Epithelial cell of proximal tubule (primary cell): Measurements from ENCODE around the gene NFIA. TPM values are rescaled to one million over a fixed set of nuclear protein-coding genes. Genes with fewer than 3 reads are reported as not detected.

Experiments
- DNase-seq: peaks from one replicate; pipeline ENCODE4 v3.0.0-alpha.2; 2011; ENCODE audit warnings: low read depth
- H3K4me3 ChIP-seq: 2 replicates; pipeline ENCODE4 v1.5.1; 2011; ENCODE audit warnings: low read depth, mild to moderate bottlenecking, low read length
- total RNA-seq: library from RNA; depleted of rRNA; stranded (reverse); fragments of >200 nt; gene quantifications from 2 replicates; pipeline ENCODE4 v1.2.3, GENCODE V29; 2015
- TF ChIP-seq, protein P1 (sequence below): conservative IDR thresholded peaks from 2 replicates; pipeline ENCODE4 v1.5.1; 2012; ENCODE audit warnings: low read depth, mild to moderate bottlenecking, low read length

NFIA gene
- total RNA-seq, 1 donor from 2014 or later = 1.6 TPM

DNA sequence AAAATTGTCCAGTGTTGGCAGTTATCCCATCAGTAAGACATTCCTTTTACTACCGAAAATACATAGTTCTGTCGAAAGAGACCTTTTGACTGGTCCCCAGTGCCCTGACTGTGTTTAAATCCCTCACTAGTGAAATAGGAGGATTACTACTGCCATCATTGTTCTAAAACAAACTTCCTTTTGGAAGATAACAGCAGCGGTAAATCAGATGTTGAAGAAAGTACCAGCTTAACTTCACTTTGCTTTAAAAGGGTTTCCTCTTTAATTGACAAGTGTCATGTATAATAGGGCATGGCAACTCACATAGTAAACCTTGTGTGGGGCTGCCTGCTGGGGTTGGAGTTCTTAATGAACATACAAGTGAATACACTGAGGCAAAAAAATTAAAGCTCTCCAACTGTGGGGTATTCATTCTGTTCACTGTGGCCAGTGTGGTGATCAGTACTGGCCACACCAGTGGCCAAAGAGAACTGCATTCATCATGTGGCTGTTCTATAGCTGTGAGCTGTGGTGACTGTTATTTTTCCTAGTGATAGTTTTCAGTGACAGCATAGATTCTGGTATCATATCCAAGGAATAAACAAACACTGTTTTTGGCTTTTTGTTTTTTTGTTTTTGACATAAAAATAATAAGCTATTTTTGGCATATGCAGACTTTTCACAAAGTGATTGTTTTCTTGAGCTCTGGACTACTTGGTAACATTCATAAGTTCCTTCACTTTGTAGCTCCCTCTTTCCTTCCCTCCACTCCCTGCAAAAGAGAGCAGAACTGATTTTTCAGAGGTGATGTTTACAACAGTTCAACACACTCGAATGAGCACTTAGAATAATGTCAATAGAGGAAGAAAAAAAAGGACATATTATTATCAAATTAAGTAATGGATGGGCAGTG lies 74.5 kb downstream of the NFIA start:
- no peak for DNase-seq
- TF ChIP-seq, protein P1, sequence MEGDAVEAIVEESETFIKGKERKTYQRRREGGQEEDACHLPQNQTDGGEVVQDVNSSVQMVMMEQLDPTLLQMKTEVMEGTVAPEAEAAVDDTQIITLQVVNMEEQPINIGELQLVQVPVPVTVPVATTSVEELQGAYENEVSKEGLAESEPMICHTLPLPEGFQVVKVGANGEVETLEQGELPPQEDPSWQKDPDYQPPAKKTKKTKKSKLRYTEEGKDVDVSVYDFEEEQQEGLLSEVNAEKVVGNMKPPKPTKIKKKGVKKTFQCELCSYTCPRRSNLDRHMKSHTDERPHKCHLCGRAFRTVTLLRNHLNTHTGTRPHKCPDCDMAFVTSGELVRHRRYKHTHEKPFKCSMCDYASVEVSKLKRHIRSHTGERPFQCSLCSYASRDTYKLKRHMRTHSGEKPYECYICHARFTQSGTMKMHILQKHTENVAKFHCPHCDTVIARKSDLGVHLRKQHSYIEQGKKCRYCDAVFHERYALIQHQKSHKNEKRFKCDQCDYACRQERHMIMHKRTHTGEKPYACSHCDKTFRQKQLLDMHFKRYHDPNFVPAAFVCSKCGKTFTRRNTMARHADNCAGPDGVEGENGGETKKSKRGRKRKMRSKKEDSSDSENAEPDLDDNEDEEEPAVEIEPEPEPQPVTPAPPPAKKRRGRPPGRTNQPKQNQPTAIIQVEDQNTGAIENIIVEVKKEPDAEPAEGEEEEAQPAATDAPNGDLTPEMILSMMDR = no peak
- H3K4me3 ChIP-seq = no peak overlapping the region

DNA sequence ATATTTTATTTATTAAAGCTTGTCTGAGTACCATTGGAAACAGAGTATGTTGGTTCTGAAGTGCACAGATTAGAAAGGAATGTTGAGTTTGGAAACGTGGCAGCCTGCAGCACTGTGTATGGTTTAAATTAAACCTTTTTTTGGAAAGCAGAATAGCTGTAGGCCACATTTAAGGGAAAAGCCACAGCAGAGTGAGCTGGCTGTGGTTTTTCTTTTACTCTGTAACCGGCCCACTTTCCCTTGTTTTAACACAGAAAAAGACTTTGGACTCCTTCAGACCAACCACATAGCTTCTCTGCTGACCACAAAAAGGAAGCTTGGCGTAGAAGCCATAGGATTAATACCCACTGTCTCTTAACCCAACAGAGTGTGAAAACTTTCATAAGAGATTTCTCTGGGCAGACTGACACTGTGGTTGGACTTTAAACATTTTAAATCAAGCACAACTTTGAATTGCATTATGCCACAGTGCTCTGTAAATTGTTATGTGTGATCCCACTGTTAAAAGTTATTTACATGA lies 75.2 kb downstream of the NFIA start:
- TF ChIP-seq, protein P1 = no peak
- H3K4me3 ChIP-seq = no peak overlapping the region
- DNase-seq = peak; percentile 47

DNA sequence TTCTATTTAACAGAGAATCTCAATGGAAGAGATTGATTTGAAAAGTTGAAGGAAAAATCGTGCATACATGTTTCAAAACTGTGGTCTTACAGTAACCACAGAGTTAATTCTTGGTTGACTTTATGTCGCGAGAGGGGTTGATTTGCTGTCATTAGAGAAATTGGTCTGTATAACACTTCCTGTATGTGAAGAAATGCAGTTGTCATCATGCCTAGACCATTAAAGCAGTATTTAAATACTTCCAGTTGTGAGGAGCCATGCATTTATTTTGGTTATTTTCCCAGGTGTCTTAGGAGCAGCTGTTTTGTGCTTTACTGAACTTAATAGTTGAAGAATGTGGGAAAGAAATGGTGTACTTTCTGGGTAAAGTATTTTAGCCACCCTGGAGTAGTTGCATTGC lies 76.2 kb downstream of the NFIA start:
- no peak for DNase-seq
- H3K4me3 ChIP-seq = no peak overlapping the region
- TF ChIP-seq, protein P1 = no peak

DNA sequence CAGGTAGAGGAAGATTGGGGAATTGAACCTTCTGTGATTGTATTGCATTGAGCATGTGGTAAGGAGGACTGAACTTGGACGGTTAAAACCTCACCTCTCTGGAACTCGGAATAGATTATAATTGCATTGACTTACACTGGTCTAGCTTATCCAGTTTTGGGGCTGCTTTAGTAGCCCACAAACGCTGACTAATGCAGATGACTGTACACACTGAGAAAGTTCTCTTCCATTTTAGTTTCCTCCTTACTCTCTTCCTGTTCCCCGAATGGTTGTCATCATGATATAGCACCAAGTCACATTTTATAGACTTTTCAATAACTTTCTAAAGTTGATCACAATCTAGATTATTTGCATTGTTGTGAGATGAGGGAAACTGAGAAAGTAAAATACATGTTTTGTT lies 78.2 kb downstream of the NFIA start:
- no peak for DNase-seq
- TF ChIP-seq, protein P1 = no peak
- H3K4me3 ChIP-seq = no peak overlapping the region

DNA sequence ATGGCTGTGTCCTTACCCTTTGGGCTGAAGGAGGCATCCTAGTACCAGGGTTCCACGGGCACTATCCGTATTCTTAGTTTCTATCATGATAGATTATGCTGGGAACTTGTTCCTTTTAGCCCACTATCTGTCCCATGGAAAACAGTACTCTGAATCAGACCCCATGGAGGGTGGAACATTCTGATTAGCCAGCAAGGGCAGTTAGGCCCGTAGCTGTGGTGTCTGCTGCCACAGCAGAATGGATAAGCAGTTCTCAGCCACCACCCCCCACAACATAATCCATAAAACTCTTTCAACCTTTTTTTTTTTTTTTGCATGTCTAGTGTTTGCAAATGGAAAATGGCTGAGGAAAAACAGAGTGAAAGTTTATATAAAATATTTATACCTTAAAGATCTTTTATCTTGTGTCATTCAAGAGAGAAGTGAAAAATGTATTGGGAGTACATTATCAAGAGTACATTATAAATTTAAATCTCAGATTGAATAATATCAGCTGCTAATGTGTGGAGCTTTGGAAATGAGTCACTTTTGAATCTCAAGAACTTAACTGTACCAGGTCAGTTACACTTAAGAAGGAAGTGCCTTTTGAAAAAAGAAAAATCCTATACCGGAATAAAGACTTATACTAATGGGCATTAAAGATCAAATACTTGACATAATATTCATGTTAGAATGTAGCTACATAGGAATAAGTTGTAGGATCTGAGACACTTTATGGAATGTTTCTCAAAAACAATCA lies 80.3 kb downstream of the NFIA start:
- no peak overlapping the region for H3K4me3 ChIP-seq
- TF ChIP-seq, protein P1 = no peak
- no peak for DNase-seq

DNA sequence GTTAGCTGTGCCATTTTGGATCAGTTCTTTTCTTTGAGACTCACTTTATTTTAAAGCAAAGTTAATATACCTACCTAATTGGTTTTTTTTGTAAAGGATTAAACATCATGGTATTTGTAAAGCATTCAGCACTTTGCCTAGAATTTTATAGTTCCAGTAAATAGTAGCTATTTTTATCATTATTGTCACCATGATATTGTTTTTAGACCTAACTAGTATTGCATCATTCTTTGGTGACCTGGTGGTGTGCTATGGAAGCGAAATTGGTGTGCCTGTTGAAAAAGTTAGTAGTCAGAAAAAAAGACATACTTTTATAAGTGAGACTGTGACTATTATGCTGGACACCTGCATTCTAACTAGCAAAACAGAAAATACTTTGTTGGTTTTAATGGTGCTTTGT lies 81.0 kb downstream of the NFIA start:
- H3K4me3 ChIP-seq = no peak overlapping the region
- DNase-seq = no peak
- TF ChIP-seq, protein P1 = no peak
